A673 (cell line): ENCODE data around the gene CDK14.

Experiments
- CTCF ChIP-seq: fragments of 300-800, 200-600 bp; sonication (generic); conservative IDR thresholded peaks from 2 replicates; pipeline ENCODE4 v1.5.1; 2017; ENCODE audit warnings: low read depth, mild to moderate bottlenecking, antibody characterized with exemption, low read length, moderate library complexity, mixed read lengths
- EZH2 ChIP-seq: fragments of 200-600 bp; sonication (generic); IDR thresholded peaks from 2 replicates; pipeline ENCODE4 v1.6.1; 2017; ENCODE audit warnings: borderline replicate concordance, low read depth, mild to moderate bottlenecking, mixed read lengths, antibody characterized with exemption, low read length; ENCODE audit not compliant: poor library complexity, severe bottlenecking

GRCh38 chr7:90689260-90689659 is 93.1 kb downstream of the CDK14 start:
- no peak for TF ChIP-seq CTCF
- no peak for TF ChIP-seq EZH2
